ENCODE data around the gene NFATC4.

The NFATC4 gene

DNA sequence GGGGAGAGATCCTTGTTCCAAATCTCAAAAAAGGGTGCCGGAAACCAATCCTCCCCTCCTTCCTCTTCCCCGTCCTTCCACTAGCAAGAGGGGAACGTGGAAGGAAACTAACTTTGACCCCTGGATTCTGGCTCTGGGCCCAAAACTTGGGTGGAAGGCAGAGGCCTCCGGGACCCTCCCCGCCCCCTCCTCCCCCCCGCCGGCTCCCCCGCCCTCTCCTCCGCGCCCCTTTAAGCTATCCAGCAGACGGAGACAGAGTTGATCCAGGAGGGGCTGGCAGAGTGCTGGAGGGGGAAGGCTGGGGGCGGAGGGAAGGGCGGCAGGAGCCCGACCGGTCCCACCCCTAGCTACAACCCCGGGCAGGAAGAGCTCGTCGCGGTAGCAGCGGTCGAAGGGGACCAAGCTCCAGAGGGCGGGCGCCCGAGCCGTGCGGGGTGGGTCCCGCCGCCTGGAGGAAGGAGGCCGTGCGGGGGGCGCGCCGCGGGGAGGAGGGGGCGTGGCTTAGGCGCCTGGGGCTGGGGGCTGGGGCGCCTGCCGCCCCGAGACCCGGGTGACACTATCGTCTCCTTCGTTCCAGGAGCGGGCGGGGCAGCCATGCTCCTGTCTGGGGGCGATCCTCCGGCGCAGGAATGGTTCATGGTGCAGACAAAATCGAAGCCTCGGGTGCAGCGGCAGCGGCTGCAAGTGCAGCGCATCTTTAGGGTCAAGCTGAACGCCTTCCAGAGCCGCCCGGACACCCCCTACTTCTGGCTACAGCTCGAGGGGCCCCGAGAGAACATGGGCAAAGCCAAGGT lies 30.9 kb downstream of the NFATC4 start, which contains the start of gene NYNRIN:
Gene NYNRIN (plus strand): TSS at position 351 of the 794 bp plus-strand sequence. CDS start 244 bp downstream, at position 595.
- TF ChIP-seq, protein P1, sequence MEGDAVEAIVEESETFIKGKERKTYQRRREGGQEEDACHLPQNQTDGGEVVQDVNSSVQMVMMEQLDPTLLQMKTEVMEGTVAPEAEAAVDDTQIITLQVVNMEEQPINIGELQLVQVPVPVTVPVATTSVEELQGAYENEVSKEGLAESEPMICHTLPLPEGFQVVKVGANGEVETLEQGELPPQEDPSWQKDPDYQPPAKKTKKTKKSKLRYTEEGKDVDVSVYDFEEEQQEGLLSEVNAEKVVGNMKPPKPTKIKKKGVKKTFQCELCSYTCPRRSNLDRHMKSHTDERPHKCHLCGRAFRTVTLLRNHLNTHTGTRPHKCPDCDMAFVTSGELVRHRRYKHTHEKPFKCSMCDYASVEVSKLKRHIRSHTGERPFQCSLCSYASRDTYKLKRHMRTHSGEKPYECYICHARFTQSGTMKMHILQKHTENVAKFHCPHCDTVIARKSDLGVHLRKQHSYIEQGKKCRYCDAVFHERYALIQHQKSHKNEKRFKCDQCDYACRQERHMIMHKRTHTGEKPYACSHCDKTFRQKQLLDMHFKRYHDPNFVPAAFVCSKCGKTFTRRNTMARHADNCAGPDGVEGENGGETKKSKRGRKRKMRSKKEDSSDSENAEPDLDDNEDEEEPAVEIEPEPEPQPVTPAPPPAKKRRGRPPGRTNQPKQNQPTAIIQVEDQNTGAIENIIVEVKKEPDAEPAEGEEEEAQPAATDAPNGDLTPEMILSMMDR (IDR thresholded peaks at IDR 0.05; ENCODE audit: low read depth, low read length, missing control alignments) = no peak
- DNase-seq (ENCODE audit: low read depth) = no peak
- in situ Hi-C loops (cut with HindIII; ENCODE audit: low sequenced_read_pairs) = no loop called here
- peak within 1 kb of the TSS; percentile 57 for H3K4me3 ChIP-seq (ENCODE audit: low read depth, low read length)

GRCh38 chr14:24399447-24399822 lies 31.5 kb downstream of the NFATC4 start:
- no peak for DNase-seq (ENCODE audit: low read depth)
- H3K4me3 ChIP-seq (ENCODE audit: low read depth, low read length) = peak overlapping the region; percentile 57
- TF ChIP-seq, protein P1 (IDR thresholded peaks at IDR 0.05; ENCODE audit: low read depth, low read length, missing control alignments) = no peak
- in situ Hi-C loops (cut with HindIII; ENCODE audit: low sequenced_read_pairs) = no loop called here

DNA sequence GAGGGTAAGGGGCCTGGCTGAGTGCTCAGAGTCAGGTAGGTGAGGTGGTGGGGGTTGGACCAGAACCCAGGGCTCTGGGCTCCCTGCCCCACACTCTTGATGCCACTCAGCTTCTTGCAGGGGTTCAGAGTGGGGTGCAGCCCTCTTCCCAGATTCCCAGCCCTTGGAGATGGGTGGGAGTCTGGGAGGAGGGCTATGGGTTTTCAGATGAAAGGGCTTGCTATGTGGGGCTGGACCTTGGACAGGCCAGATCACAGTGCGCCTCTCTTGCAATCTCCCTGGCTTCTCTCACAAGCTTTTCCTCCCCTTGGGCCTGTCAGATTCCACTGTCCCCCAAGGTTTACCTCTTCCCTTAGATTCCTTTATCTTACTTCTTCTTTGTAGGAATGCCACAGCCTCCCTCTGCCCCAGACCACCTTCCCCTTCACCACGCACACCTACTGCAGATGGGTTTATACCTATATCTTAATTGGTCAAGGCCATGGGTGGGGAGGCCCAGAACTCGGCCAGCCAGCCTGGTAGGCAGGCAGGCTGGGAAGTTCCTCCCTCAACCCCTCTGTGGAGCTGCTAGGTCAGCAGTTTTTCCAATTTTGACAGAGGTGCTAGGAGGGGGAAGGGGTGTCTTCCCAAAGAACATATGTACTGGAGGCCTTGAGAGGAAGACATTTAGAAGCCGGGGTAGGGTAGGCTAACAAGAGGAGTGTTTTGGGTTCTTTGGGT lies 32.2 kb downstream of the NFATC4 start:
- TF ChIP-seq, protein P1 (IDR thresholded peaks at IDR 0.05; ENCODE audit: low read depth, low read length, missing control alignments) = no peak
- in situ Hi-C loops (cut with HindIII; ENCODE audit: low sequenced_read_pairs) = no loop called here
- H3K4me3 ChIP-seq (ENCODE audit: low read depth, low read length) = peak overlapping the region; percentile 57
- DNase-seq (ENCODE audit: low read depth) = no peak

GRCh38 chr14:24401810-24402702 lies 34.1 kb downstream of the NFATC4 start:
- DNase-seq (ENCODE audit: low read depth) = no peak
- in situ Hi-C loops (cut with HindIII; ENCODE audit: low sequenced_read_pairs) = no loop called here

GRCh38 chr14:24403294-24403998 lies 35.5 kb downstream of the NFATC4 start:
- in situ Hi-C loops (cut with HindIII; ENCODE audit: low sequenced_read_pairs) = no loop called here
- TF ChIP-seq, protein P1 (IDR thresholded peaks at IDR 0.05; ENCODE audit: low read depth, low read length, missing control alignments) = no peak
- no peak for DNase-seq (ENCODE audit: low read depth)
- no peak overlapping the region for H3K4me3 ChIP-seq (ENCODE audit: low read depth, low read length)

More at GRCh38 chr14:24401810-24402702, 34.1 kb downstream of the NFATC4 start:
- TF ChIP-seq, protein P1 (IDR thresholded peaks at IDR 0.05; ENCODE audit: low read depth, low read length, missing control alignments) = no peak
- H3K4me3 ChIP-seq (ENCODE audit: low read depth, low read length) = no peak overlapping the region
